ENCODE measurements around the gene HSPB2. TPM values are rescaled to one million over a fixed set of nuclear protein-coding genes. Genes with fewer than 3 reads are reported as not detected.

HSPB2 gene
- total RNA-seq, 1 donor from 2014 or later: 0.83 TPM

- no peak for DNase-seq (ENCODE audit: low spot score)
Observed at GRCh38 chr11:111913031-111913861, 712 bp downstream of the HSPB2 start.

GRCh38 chr11:111913997-111914396 lies 1.5 kb downstream of the HSPB2 start:
- DNase-seq (ENCODE audit: low spot score): peak; percentile 69

GRCh38 chr11:111916768-111917167 lies 4.2 kb downstream of the HSPB2 start:
- no peak for DNase-seq (ENCODE audit: low spot score)

- DNase-seq (ENCODE audit: low spot score): no peak
Observed at GRCh38 chr11:111917312-111917711, 4.8 kb downstream of the HSPB2 start.

GRCh38 chr11:111917788-111918187 lies 5.3 kb downstream of the HSPB2 start:
- no peak for DNase-seq (ENCODE audit: low spot score)

GRCh38 chr11:111918390-111919256 lies 6.1 kb downstream of the HSPB2 start, which contains the start of gene C11orf52:
Gene C11orf52, plus strand, starts transcription at chr11:111918913. Its CDS starts 60 bp downstream, at chr11:111918973.
- DNase-seq (ENCODE audit: low spot score): peak; percentile 71

- DNase-seq (ENCODE audit: low spot score): no peak
Observed at GRCh38 chr11:111920908-111921307, 8.4 kb downstream of the HSPB2 start.

GRCh38 chr11:111921541-111922230 lies 9.2 kb downstream of the HSPB2 start:
- DNase-seq (ENCODE audit: low spot score): no peak

- peak; percentile 77 for DNase-seq (ENCODE audit: low spot score)
Observed at GRCh38 chr11:111922803-111923202, 10.3 kb downstream of the HSPB2 start.

- no peak for DNase-seq (ENCODE audit: low spot score)
Observed at GRCh38 chr11:111923351-111923788, 10.8 kb downstream of the HSPB2 start.

- DNase-seq (ENCODE audit: low spot score): no peak
Observed at GRCh38 chr11:111923951-111924350, 11.4 kb downstream of the HSPB2 start.

- no peak for DNase-seq (ENCODE audit: low spot score)
Observed at GRCh38 chr11:111925953-111926352, 13.4 kb downstream of the HSPB2 start.

- DNase-seq (ENCODE audit: low spot score): peak; percentile 97
Observed at GRCh38 chr11:111926505-111927391, 14.2 kb downstream of the HSPB2 start.

GRCh38 chr11:111930472-111930871 lies 17.9 kb downstream of the HSPB2 start:
- peak; percentile 20 for DNase-seq (ENCODE audit: low spot score)

GRCh38 chr11:111932611-111932950 lies 20.0 kb downstream of the HSPB2 start:
- DNase-seq (ENCODE audit: low spot score): no peak

GRCh38 chr11:111933176-111933575 lies 20.6 kb downstream of the HSPB2 start:
- DNase-seq (ENCODE audit: low spot score): peak; percentile 29

GRCh38 chr11:111933872-111934271 lies 21.3 kb downstream of the HSPB2 start:
- DNase-seq (ENCODE audit: low spot score): no peak

- DNase-seq (ENCODE audit: low spot score): peak; percentile 14
Observed at GRCh38 chr11:111934306-111934705, 21.8 kb downstream of the HSPB2 start.

- no peak for DNase-seq (ENCODE audit: low spot score)
Observed at GRCh38 chr11:111935317-111936039, 22.9 kb downstream of the HSPB2 start.

- DNase-seq (ENCODE audit: low spot score): no peak
Observed at GRCh38 chr11:111936040-111936540, 23.6 kb downstream of the HSPB2 start.

Data from ureter (tissue), 1 donor.